ENCODE results near the gene RSF1. TPM values are rescaled to one million over a fixed set of nuclear protein-coding genes. Genes with fewer than 3 reads are reported as not detected.
A peak's percentile ranks its signal among the peaks of the same experiment; 100 is the strongest.

The RSF1 gene
- polyA plus RNA-seq, 1 donor (not counting 4 experiments of a cell fraction or from before 2014, with no cell fraction given): 20.9 TPM

GRCh38 chr11:77748266-77748665, 72.3 kb downstream of the RSF1 start:
- Histone ChIP-seq H3K36me3 (ENCODE audit: control insufficient read depth in 2 of 2, extremely low read depth in 1 of 2, insufficient read depth in 2 of 2, low read length in 2 of 2) (no peaks in the 10 kb centered on the region), H3K27ac (ENCODE audit: control insufficient read depth, insufficient read depth, low read length) (no peak overlapping the region), H3K9me3 (ENCODE audit: control insufficient read depth, low read depth, low read length) (no peaks in the 10 kb centered on the region), H3K9ac (ENCODE audit: control insufficient read depth, extremely low read depth, insufficient read depth, low read length) (no peak overlapping the region), H3K79me2 (ENCODE audit: control insufficient read depth, insufficient read depth, low read length) (peaks cover 17% of the 10 kb centered on the region), H3K4me3 (ENCODE audit: control insufficient read depth in 2 of 3, extremely low read depth in 1 of 3, insufficient read depth in 2 of 3, low read depth in 1 of 3, low read length in 3 of 3) (no peak overlapping the region), H2AFZ (ENCODE audit: control insufficient read depth, low read length) (no peak overlapping the region), H4K20me1 (ENCODE audit: control insufficient read depth, extremely low read depth, insufficient read depth, low read length) (peaks cover 5% of the 10 kb centered on the region), H3K9me1 (ENCODE audit: control insufficient read depth, extremely low read depth, insufficient read depth, low read length) (no peaks in the 10 kb centered on the region), H3K4me1 (ENCODE audit: control insufficient read depth, extremely low read depth, insufficient read depth, low read length) (peaks cover 6% of the 10 kb centered on the region), H3K27me3 (ENCODE audit: control insufficient read depth, extremely low read depth, insufficient read depth, low read length) (no peaks in the 10 kb centered on the region), H3K4me2 (ENCODE audit: control insufficient read depth, extremely low read depth, insufficient read depth, low read depth, low read length) (no peak overlapping the region)
- TF ChIP-seq EZH2 (IDR thresholded peaks at IDR 0.05; ENCODE audit: low read length): no peak
- TF ChIP-seq CTCF (optimal IDR thresholded peaks at IDR 0.05 in 1 of 3, IDR thresholded peaks at IDR 0.05 in 1 of 3, conservative IDR thresholded peaks at IDR 0.05 in 1 of 3; ENCODE audit: extremely low read depth in 1 of 3, insufficient read depth in 2 of 3, low read length in 3 of 3): no peak
- dilution Hi-C loops (cut with MboI; ENCODE audit: extremely low pct_ligation_motif_present, low sequenced_read_pairs): no loop called here
- DNase-seq (ENCODE audit: low read depth, low spot score) (no peak), FAIRE-seq (no peak)

GRCh38 chr11:77747381-77747969, 73.0 kb downstream of the RSF1 start:
- no peak for TF ChIP-seq EZH2 (IDR thresholded peaks at IDR 0.05; ENCODE audit: low read length)
- no peak for TF ChIP-seq CTCF (optimal IDR thresholded peaks at IDR 0.05 in 1 of 3, IDR thresholded peaks at IDR 0.05 in 1 of 3, conservative IDR thresholded peaks at IDR 0.05 in 1 of 3; ENCODE audit: extremely low read depth in 1 of 3, insufficient read depth in 2 of 3, low read length in 3 of 3)
- peaks cover 17% of the 10 kb centered on the region for H3K79me2 ChIP-seq (ENCODE audit: control insufficient read depth, insufficient read depth, low read length)
- no peaks in the 10 kb centered on the region for H3K36me3 ChIP-seq (ENCODE audit: control insufficient read depth in 2 of 2, extremely low read depth in 1 of 2, insufficient read depth in 2 of 2, low read length in 2 of 2)
- no peaks in the 10 kb centered on the region for H3K9me3 ChIP-seq (ENCODE audit: control insufficient read depth, low read depth, low read length)
- H2AFZ ChIP-seq (ENCODE audit: control insufficient read depth, low read length): no peak overlapping the region
- H3K4me1 ChIP-seq (ENCODE audit: control insufficient read depth, extremely low read depth, insufficient read depth, low read length): peaks cover 6% of the 10 kb centered on the region
- no peaks in the 10 kb centered on the region for H3K27me3 ChIP-seq (ENCODE audit: control insufficient read depth, extremely low read depth, insufficient read depth, low read length)
- dilution Hi-C loops (cut with MboI; ENCODE audit: extremely low pct_ligation_motif_present, low sequenced_read_pairs): no loop called here
- no peak overlapping the region for H3K9ac ChIP-seq (ENCODE audit: control insufficient read depth, extremely low read depth, insufficient read depth, low read length)
- DNase-seq (ENCODE audit: low read depth, low spot score): no peak
- peaks cover 5% of the 10 kb centered on the region for H4K20me1 ChIP-seq (ENCODE audit: control insufficient read depth, extremely low read depth, insufficient read depth, low read length)
- no peak for FAIRE-seq
- no peak overlapping the region for H3K4me3 ChIP-seq (ENCODE audit: control insufficient read depth in 2 of 3, extremely low read depth in 1 of 3, insufficient read depth in 2 of 3, low read depth in 1 of 3, low read length in 3 of 3)
- H3K4me2 ChIP-seq (ENCODE audit: control insufficient read depth, extremely low read depth, insufficient read depth, low read depth, low read length): peak overlapping the region; percentile 8
- no peaks in the 10 kb centered on the region for H3K9me1 ChIP-seq (ENCODE audit: control insufficient read depth, extremely low read depth, insufficient read depth, low read length)
- H3K27ac ChIP-seq (ENCODE audit: control insufficient read depth, insufficient read depth, low read length): no peak overlapping the region
